Measurements from ENCODE around the gene BRD4. TPM values are rescaled to one million over a fixed set of nuclear protein-coding genes. Genes with fewer than 3 reads are reported as not detected.

The BRD4 gene
- total RNA-seq, 1 experiment from 2014 or later = 144 TPM

- Histone ChIP-seq H3K79me1 (ENCODE audit: insufficient read depth, low read depth, low read length, poor library complexity, severe bottlenecking) (no peaks in the 10 kb centered on the region), H3K27ac (ENCODE audit: insufficient read length, low read depth, low read length) (no peak overlapping the region), H2BK20ac (ENCODE audit: low read depth, low read length, poor library complexity, severe bottlenecking) (no peak overlapping the region), H3K18ac (ENCODE audit: insufficient read length, low read depth, low read length) (no peak overlapping the region), H3K9me3 (ENCODE audit: control insufficient read depth, low read depth, low read length) (no peaks in the 10 kb centered on the region), H3K23ac (ENCODE audit: insufficient read length, low read depth, low read length) (no peak overlapping the region), H3K14ac (ENCODE audit: insufficient read depth, low read length) (no peak overlapping the region), H3T11ph (ENCODE audit: low read length) (no peak overlapping the region), H2BK120ac (ENCODE audit: low read depth, low read length, poor library complexity, severe bottlenecking) (no peak overlapping the region), H2AK5ac (ENCODE audit: insufficient read length, low read length) (no peak overlapping the region), H4K20me1 (ENCODE audit: control insufficient read depth, insufficient read depth, insufficient read length) (no peaks in the 10 kb centered on the region), H2AFZ (ENCODE audit: low read length) (no peak overlapping the region), H3K27me3 (ENCODE audit: insufficient read depth, low read length) (no peaks in the 10 kb centered on the region; the same call in 1 of the 2 replicates), H3K56ac (ENCODE audit: insufficient read length, low read depth, low read length) (no peak overlapping the region), H2BK5ac (ENCODE audit: insufficient read length, low read length) (no peak overlapping the region), H3K4ac (ENCODE audit: low read depth, low read length) (no peak overlapping the region), H4K8ac (replicated peaks; ENCODE audit: insufficient read length, low read depth, low read length) (no peak overlapping the region), H3K4me1 (ENCODE audit: insufficient read depth, low read length) (no peaks in the 10 kb centered on the region), H2BK12ac (ENCODE audit: insufficient read length, low read depth, low read length) (no peak overlapping the region), H4K5ac (ENCODE audit: insufficient read length, low read depth, low read length) (no peak overlapping the region), H3K79me2 (ENCODE audit: insufficient read depth, low read length) (no peaks in the 10 kb centered on the region), H4K91ac (ENCODE audit: insufficient read length, low read depth, low read length) (no peak overlapping the region), H2BK15ac (ENCODE audit: low read depth, low read length) (no peak overlapping the region), H3K23me2 (ENCODE audit: insufficient read length, low read depth, low read length, poor library complexity, severe bottlenecking) (no peaks in the 10 kb centered on the region), H3K9ac (ENCODE audit: extremely low read depth, insufficient read length, low read length) (no peak overlapping the region), H3K4me2 (ENCODE audit: insufficient read depth, insufficient read length, low read length) (no peak overlapping the region)
- TF ChIP-seq, protein P1, sequence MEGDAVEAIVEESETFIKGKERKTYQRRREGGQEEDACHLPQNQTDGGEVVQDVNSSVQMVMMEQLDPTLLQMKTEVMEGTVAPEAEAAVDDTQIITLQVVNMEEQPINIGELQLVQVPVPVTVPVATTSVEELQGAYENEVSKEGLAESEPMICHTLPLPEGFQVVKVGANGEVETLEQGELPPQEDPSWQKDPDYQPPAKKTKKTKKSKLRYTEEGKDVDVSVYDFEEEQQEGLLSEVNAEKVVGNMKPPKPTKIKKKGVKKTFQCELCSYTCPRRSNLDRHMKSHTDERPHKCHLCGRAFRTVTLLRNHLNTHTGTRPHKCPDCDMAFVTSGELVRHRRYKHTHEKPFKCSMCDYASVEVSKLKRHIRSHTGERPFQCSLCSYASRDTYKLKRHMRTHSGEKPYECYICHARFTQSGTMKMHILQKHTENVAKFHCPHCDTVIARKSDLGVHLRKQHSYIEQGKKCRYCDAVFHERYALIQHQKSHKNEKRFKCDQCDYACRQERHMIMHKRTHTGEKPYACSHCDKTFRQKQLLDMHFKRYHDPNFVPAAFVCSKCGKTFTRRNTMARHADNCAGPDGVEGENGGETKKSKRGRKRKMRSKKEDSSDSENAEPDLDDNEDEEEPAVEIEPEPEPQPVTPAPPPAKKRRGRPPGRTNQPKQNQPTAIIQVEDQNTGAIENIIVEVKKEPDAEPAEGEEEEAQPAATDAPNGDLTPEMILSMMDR (conservative IDR thresholded peaks at IDR 0.05) = no peak
- Mint-ChIP-seq H3K27me3 (ENCODE audit: low read depth) (no peaks in the 10 kb centered on the region), H3K27ac (no peak overlapping the region), H3K9me3 (no peaks in the 10 kb centered on the region), H3K36me3 (ENCODE audit: insufficient read depth in 1 of 3, low read depth in 3 of 3) (peaks cover 25 to 55% (median 44%) of the 10 kb centered on the region in 3 experiments; a peak in 6 of 7 replicates), H3K4me1 (peaks cover 0 to 2% of the 10 kb centered on the region in 2 experiments; a peak in 2 of 4 replicates), H3K4me3 (no peak overlapping the region)
- no peak for DNase-seq
- no CpG with 5 or more reads among the region's 2 CpGs for WGBS (ENCODE audit: extremely low coverage, insufficient read length, low lambda C conversion rate)
These were observed 96.6 kb downstream of the BRD4 start for GRCh38 chr19:15235781-15236180.
